Ishikawa (cell line): ENCODE results near the gene CHD5.

Source experiments
- CEBPB ChIP-seq: IDR thresholded peaks from 2 replicates; pipeline ENCODE4 v1.6.1; 2012
- CREB1 ChIP-seq: IDR thresholded peaks from 2 replicates; pipeline ENCODE4 v1.6.1; 2012; ENCODE audit warnings: low read depth
- EGR1 ChIP-seq: IDR thresholded peaks from 2 replicates; pipeline ENCODE4 v1.6.1; 2012
- EP300 ChIP-seq: IDR thresholded peaks from 2 replicates; pipeline ENCODE4 v1.6.1; 2012; ENCODE audit warnings: borderline replicate concordance
- FOXM1 ChIP-seq: IDR thresholded peaks from 2 replicates; pipeline ENCODE4 v1.6.1; 2012; ENCODE audit warnings: low read depth, borderline replicate concordance
- MAX ChIP-seq: IDR thresholded peaks from 2 replicates; pipeline ENCODE4 v1.6.1; 2012
- NFIC ChIP-seq: IDR thresholded peaks from 2 replicates; pipeline ENCODE4 v1.6.1; 2012
- RAD21 ChIP-seq: IDR thresholded peaks from 2 replicates; pipeline ENCODE4 v1.6.1; 2012; ENCODE audit warnings: low read depth
- REST ChIP-seq: IDR thresholded peaks from 2 replicates; pipeline ENCODE4 v1.6.1; 2012; ENCODE audit warnings: low read depth, mild to moderate bottlenecking
- TAF1 ChIP-seq: IDR thresholded peaks from 2 replicates; pipeline ENCODE4 v1.6.1; 2012; ENCODE audit warnings: low read depth, mild to moderate bottlenecking
- TCF12 ChIP-seq: IDR thresholded peaks from 2 replicates; pipeline ENCODE4 v1.6.1; 2012; ENCODE audit warnings: low read depth
- TEAD4 ChIP-seq: IDR thresholded peaks from 2 replicates; pipeline ENCODE4 v1.6.1; 2012
- USF1 ChIP-seq: IDR thresholded peaks from 2 replicates; pipeline ENCODE4 v1.6.1; 2012
- YY1 ChIP-seq: IDR thresholded peaks from 2 replicates; pipeline ENCODE4 v1.6.1; 2012; ENCODE audit warnings: low read depth
- ZBTB7A ChIP-seq: IDR thresholded peaks from 2 replicates; pipeline ENCODE4 v1.6.1; 2012; ENCODE audit warnings: low read depth

Gene CHD5

GRCh38 chr1:6110326-6110725 is 69.8 kb downstream of the CHD5 start:
- no peak for TF ChIP-seq EGR1

GRCh38 chr1:6109688-6110087 is 70.4 kb downstream of the CHD5 start:
- TF ChIP-seq FOXM1 = no peak
- no peak for TF ChIP-seq REST
- no peak for TF ChIP-seq CREB1
- TF ChIP-seq CEBPB = no peak
- TF ChIP-seq YY1 = no peak
- no peak for TF ChIP-seq EP300
- no peak for TF ChIP-seq NFIC
- no peak for TF ChIP-seq MAX
- no peak for TF ChIP-seq TEAD4
- TF ChIP-seq EGR1 = no peak
- TF ChIP-seq ZBTB7A = no peak
- TF ChIP-seq TCF12 = no peak
- no peak for TF ChIP-seq USF1
- TF ChIP-seq RAD21 = no peak

- TF ChIP-seq RAD21 = peak; percentile 78
- TF ChIP-seq MAX = no peak
Measured at GRCh38 chr1:6108937-6109614, 71.0 kb downstream of the CHD5 start.

- TF ChIP-seq NFIC = no peak
- TF ChIP-seq RAD21 = no peak
- no peak for TF ChIP-seq MAX
- no peak for TF ChIP-seq EGR1
- no peak for TF ChIP-seq YY1
- no peak for TF ChIP-seq USF1
- no peak for TF ChIP-seq CEBPB
- no peak for TF ChIP-seq TEAD4
- TF ChIP-seq TCF12 = no peak
- TF ChIP-seq ZBTB7A = no peak
- TF ChIP-seq CREB1 = no peak
Measured at GRCh38 chr1:6108476-6108875, 71.6 kb downstream of the CHD5 start.

- TF ChIP-seq FOXM1 (no peak), RAD21 (no peak), TAF1 (no peak), CREB1 (no peak), EP300 (no peak), REST (no peak), MAX (no peak)
Measured at GRCh38 chr1:6107409-6108356, 72.4 kb downstream of the CHD5 start.

- no peak for TF ChIP-seq TCF12
- TF ChIP-seq REST = no peak
- no peak for TF ChIP-seq USF1
- TF ChIP-seq FOXM1 = no peak
- TF ChIP-seq MAX = no peak
Measured at GRCh38 chr1:6106977-6107376, 73.1 kb downstream of the CHD5 start.
